Upper lobe of right lung (tissue), 1 donor: Measurements from ENCODE around the gene KLHDC8B. TPM values are rescaled to one million over a fixed set of nuclear protein-coding genes. Genes with fewer than 3 reads are reported as not detected.

ENCODE experiments used
- ATAC-seq: fragments of 200-7000 bp; cut with Tn5 transposase; one replicate; pipeline ENCODE4 v1.9.1; 2020; ENCODE audit warnings: mild to moderate bottlenecking, moderate library complexity
- DNase-seq: peaks from one replicate; pipeline ENCODE4 v3.0.0-alpha.2; 2020
- H3K27ac ChIP-seq: fragments of 200-600 bp; one replicate; pipeline ENCODE4 v1.8.0; 2022
- H3K27me3 ChIP-seq: fragments of 200-600 bp; one replicate; pipeline ENCODE4 v1.8.0; 2022; ENCODE audit warnings: mild to moderate bottlenecking
- H3K36me3 ChIP-seq: fragments of 200-600 bp; one replicate; pipeline ENCODE4 v1.8.0; 2022
- H3K4me1 ChIP-seq: fragments of 200-600 bp; one replicate; pipeline ENCODE4 v1.8.0; 2022
- H3K4me3 ChIP-seq: fragments of 200-600 bp; one replicate; pipeline ENCODE4 v1.8.0; 2022; ENCODE audit warnings: mild to moderate bottlenecking
- H3K9me3 ChIP-seq: fragments of 200-600 bp; one replicate; pipeline ENCODE4 v1.8.0; 2022
- CTCF ChIP-seq: fragments of 200-600 bp; IDR thresholded peaks from one replicate; pipeline ENCODE4 v1.8.0; 2022; ENCODE audit warnings: antibody characterized with exemption
- intact Hi-C: fragments of 100-400 bp; cut with DNase I; formaldehyde crosslinking; loops from one replicate; pipeline ENCODE4 v1.11.0; 2022
- total RNA-seq: library from RNA; stranded (reverse); fragmentation: NEBNext Ultra II Directional; extraction: Animal tissue kit (Norgen Biotek cat#: 25700); gene quantifications from one replicate; pipeline ENCODE4 v1.2.1, GENCODE V29; 2021
- donor health status: DM: no; HTN: yes; CAD: no; lungs with severe emphysema.

KLHDC8B gene
- total RNA-seq, 1 donor from 2014 or later, result 22.4 TPM

- intact Hi-C loops, result no loop called here
- Histone ChIP-seq H3K4me3 (peak within 1 kb of the TSS; percentile 88), H3K27ac (peak within 1 kb of the TSS; percentile 88), H3K9me3 (no peaks in the 10 kb centered on the region), H3K4me1 (peaks cover 10% of the 10 kb centered on the region), H3K27me3 (no peaks in the 10 kb centered on the region), H3K36me3 (peaks cover 32% of the 10 kb centered on the region)
- peak; percentile 76 for ATAC-seq
- no peak for TF ChIP-seq CTCF
- peak; percentile 80 for DNase-seq
Measured at GRCh38 chr3:49132437-49133225, 38.8 kb upstream of the KLHDC8B start, which contains the start of gene LAMB2. Gene LAMB2, minus strand, starts transcription at chr3:49133050. Its CDS starts 183 bp downstream, at chr3:49132867.

- H3K4me1 ChIP-seq, result peaks cover 10% of the 10 kb centered on the region
- DNase-seq, result peak; percentile 90
- H3K27ac ChIP-seq, result peak overlapping the region; percentile 88
- H3K4me3 ChIP-seq, result peak overlapping the region; percentile 88
- peaks cover 25% of the 10 kb centered on the region for H3K36me3 ChIP-seq
- intact Hi-C loops, result no loop called here
- H3K27me3 ChIP-seq, result no peaks in the 10 kb centered on the region
- peak; percentile 89 for ATAC-seq
- no peaks in the 10 kb centered on the region for H3K9me3 ChIP-seq
- TF ChIP-seq CTCF, result no peak
Measured at GRCh38 chr3:49133226-49133951, 38.0 kb upstream of the KLHDC8B start.

- H3K27ac ChIP-seq, result no peak overlapping the region
- intact Hi-C loops, result no loop called here
- H3K4me3 ChIP-seq, result no peak overlapping the region
- TF ChIP-seq CTCF, result no peak
- DNase-seq (no peak), ATAC-seq (no peak)
- H3K36me3 ChIP-seq, result peaks cover 13% of the 10 kb centered on the region
- H3K9me3 ChIP-seq, result no peaks in the 10 kb centered on the region
- peaks cover 10% of the 10 kb centered on the region for H3K4me1 ChIP-seq
- H3K27me3 ChIP-seq, result no peaks in the 10 kb centered on the region
Measured at GRCh38 chr3:49134471-49135265, 36.7 kb upstream of the KLHDC8B start.

- intact Hi-C loops, result no loop called here
- ATAC-seq (no peak), DNase-seq (no peak)
- TF ChIP-seq CTCF, result no peak
- H3K27ac ChIP-seq, result no peak overlapping the region
- no peaks in the 10 kb centered on the region for H3K27me3 ChIP-seq
- peaks cover 5% of the 10 kb centered on the region for H3K36me3 ChIP-seq
- H3K9me3 ChIP-seq, result no peaks in the 10 kb centered on the region
- H3K4me1 ChIP-seq, result peaks cover 10% of the 10 kb centered on the region
- H3K4me3 ChIP-seq, result no peak overlapping the region
Measured at GRCh38 chr3:49135499-49135898, 35.9 kb upstream of the KLHDC8B start.

GRCh38 chr3:49140080-49140479, 31.3 kb upstream of the KLHDC8B start:
- intact Hi-C loops, result no loop called here
- Histone ChIP-seq H3K27me3 (no peaks in the 10 kb centered on the region), H3K27ac (no peak overlapping the region), H3K4me1 (no peaks in the 10 kb centered on the region), H3K4me3 (no peak overlapping the region), H3K36me3 (no peaks in the 10 kb centered on the region), H3K9me3 (no peaks in the 10 kb centered on the region)
- no peak for ATAC-seq
- DNase-seq, result no peak
- TF ChIP-seq CTCF, result no peak
